HK-2 (cell line): Measurements from ENCODE around the gene GAGE10.
"Not testable (repeated sequence)": the region's sequence is repeated elsewhere in the genome, so short reads cannot be mapped to it uniquely, and the experiment has no call there.

Experiments
- DNase-seq: peaks from one replicate; pipeline ENCODE4 v3.0.0-alpha.2; 2018; ENCODE audit not compliant: unreplicated experiment

GAGE10 gene

DNA sequence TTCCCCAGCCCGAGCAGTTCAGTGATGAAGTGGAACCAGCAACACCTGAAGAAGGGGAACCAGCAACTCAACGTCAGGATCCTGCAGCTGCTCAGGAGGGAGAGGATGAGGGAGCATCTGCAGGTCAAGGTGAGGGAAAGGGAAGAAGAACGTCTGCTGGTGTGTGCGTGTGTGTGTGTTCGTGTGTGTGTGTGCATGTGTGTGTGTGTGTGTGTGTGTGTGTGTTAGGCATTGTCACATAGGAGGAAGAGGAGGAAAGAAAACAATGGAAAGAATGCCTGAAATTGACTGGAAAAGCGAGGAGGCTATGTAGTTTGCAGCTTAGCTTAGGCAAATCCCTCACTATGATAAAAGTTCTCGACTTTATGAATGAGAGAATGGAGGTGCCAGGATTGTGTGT, 20.3 kb downstream of the GAGE10 start:
- not testable (repeated sequence) for DNase-seq

DNA sequence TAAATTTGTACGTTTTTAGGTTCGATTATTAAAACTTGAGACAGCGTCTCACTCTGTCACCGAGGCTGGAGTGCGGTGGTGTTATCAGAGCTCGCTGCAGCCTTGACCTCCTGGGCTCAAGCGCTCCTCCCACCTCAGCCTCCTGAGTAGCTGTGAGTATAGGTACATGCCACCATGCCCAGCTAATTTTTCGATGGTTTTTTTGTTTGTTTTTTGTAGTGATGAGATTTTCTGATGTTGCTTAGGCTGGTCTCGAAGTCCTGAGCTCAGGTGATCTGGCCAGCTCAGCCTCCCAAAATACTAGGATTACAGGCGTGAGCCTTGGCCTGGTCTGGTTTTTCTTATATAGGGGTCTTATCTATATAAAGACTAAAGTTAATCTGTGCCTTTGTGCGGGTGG, 27.0 kb downstream of the GAGE10 start:
- DNase-seq = not testable (repeated sequence)

DNA sequence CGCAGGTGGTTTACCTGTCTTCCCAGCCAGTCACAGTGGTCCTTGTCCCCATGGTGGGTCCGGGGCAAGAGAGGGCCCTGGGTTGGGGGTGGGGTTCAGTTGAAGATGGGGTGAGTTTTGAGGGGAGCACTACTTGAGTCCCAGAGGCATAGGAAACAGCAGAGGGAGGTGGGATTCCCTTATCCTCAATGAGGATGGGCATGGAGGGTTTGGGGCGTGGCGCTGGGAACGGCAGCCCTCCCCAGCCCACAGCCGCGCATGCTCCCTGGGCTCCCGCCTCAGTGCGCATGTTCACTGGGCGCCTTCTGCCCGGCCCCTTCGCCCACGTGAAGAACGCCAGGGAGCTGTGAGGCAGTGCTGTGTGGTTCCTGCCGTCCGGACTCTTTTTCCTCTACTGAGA, 27.8 kb downstream of the GAGE10 start, which contains the start of gene GAGE13:
GAGE13 (plus strand) TSS at position 301 of the 400 bp plus-strand sequence. CDS start 1,156 bp downstream, outside the sequence.
- not testable (repeated sequence) for DNase-seq

DNA sequence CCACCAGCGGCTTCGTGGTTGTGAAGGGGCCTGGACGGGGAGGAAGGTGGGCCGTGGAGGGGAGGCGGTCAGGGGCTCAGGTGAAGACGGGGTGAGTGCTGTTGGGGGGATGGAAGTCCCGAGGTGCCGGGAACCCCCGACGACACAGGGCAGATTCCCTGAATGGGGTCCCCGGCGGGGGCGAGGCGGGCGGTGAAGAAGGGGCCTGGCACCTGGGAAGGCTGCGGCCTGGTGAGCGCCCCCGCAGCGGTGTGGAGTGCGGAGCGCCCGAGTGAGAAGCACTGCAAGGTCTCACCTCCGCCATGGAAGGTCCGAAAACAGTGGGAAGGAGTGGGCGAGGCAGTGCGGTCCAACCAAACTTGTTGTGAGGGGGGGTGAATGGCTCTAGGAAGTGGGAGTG, 28.4 kb downstream of the GAGE10 start:
- not testable (repeated sequence) for DNase-seq

DNA sequence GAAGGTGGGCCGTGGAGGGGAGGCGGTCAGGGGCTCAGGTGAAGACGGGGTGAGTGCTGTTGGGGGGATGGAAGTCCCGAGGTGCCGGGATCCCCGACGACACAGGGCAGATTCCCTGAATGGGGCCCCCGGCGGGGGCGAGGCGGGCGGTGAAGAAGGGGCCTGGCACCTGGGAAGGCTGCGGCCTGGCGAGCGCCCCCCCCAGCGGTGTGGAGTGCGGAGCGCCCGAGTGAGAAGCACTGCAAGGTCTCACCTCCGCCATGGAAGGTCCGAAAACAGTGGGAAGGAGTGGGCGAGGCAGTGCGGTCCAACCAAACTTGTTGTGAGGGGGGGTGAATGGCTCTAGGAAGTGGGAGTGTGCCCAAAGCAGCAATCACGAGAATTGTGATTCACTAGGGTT, 38.0 kb downstream of the GAGE10 start:
- DNase-seq = not testable (repeated sequence)

DNA sequence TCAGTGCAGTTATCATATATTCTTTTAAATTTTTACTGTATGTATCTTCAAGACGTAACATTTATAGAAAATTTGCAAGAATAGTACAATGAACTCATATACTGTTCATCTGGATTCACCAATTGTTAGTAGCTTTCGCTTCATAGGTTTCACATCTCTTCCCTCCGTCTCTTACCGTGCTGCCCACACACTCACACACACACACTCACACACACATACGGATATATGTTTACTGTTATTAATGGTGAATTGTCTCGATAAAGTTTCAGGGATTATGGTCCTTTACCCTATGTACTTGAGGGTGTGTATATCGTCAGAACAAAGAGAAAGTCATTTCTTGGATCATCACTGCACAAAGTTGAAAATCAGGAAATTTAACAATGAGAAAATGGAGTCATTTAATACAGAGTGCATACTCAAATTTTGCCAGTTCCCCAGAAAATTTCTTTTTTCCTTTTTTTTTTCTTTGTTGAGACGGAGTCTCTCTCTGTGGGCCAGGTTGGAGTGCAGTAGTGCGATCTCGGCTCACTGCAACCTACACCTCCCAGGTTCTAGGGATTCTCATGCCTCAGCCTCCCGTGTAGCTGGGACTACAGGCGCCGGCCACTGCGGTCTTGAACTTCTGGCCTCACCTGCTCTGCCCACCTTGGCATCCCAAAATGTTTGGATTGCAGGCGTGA, 41.2 kb downstream of the GAGE10 start:
- DNase-seq = not testable (repeated sequence)

DNA sequence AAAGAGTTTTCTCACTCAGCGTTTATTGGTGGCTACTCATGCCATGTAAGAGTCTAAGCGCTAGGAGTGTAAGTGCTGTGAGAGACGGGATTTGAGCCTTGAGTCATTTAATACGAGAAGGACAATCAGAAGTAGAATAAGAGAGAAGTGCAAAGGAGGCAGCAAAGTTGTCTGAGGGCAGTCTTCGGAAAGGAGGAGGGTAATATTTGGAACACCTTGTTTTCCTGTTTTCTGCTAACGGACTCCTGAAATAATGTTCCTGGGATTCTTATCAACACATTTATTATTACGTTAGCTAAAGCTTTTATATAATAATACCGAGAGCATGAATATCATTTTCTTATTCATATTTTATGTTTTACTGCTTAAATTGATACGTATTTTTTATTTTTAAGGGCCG, 42.0 kb downstream of the GAGE10 start:
- DNase-seq = not testable (repeated sequence)

DNA sequence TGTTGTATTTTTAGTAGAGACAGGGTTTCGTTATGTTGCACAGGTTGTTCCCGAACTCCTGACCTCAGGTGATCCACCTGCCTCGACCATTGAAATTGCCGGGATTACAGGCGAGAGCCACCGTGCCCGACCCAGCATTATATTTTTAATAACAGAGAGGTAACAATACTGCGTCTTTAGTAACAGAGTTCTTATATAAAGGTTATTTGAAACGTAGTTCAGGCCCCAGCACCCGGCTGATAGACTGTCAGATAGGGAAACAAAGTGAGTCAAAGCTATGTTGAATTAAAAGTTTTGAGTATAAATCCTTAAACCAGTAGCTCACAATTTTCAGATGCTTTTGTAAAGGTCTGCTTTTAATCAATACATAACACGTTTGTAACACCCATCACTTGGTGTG, 42.7 kb downstream of the GAGE10 start:
- DNase-seq = not testable (repeated sequence)
